Activated T-cell treated with anti-CD3 and anti-CD28 coated beads, Interleukin-2, amount 50 U/mL, for 4 hours (primary cell): ENCODE measurements around the gene KIF16B. TPM values are rescaled to one million over a fixed set of nuclear protein-coding genes. Genes with fewer than 3 reads are reported as not detected.
"Not testable (repeated sequence)": the region's sequence is repeated elsewhere in the genome, so short reads cannot be mapped to it uniquely, and the experiment has no call there.

ENCODE experiments used
- ATAC-seq, 2 donors: fragments of 200-7000 bp; cut with Tn5 transposase; one replicate each; pipeline ENCODE4 v1.10.0; 2021
- DNase-seq: peaks from one replicate; pipeline ENCODE4 v3.0.0-alpha.2; 2020
- H3K27me3 Mint-ChIP-seq: one replicate; pipeline ENCODE4 v1.8.0; 2021; ENCODE audit warnings: low read depth, mixed read lengths
- H3K36me3 Mint-ChIP-seq: one replicate; pipeline ENCODE4 v1.8.0; 2022; ENCODE audit warnings: mixed read lengths; ENCODE audit not compliant: insufficient read depth
- H3K4me1 Mint-ChIP-seq: one replicate; pipeline ENCODE4 v1.8.0; 2021; ENCODE audit warnings: low read depth, mixed read lengths
- H3K4me3 Mint-ChIP-seq: one replicate; pipeline ENCODE4 v1.8.0; 2021; ENCODE audit warnings: mild to moderate bottlenecking, moderate library complexity, mixed read lengths
- H3K9me3 Mint-ChIP-seq: one replicate; pipeline ENCODE4 v1.8.0; 2021; ENCODE audit warnings: mixed read lengths
- total RNA-seq, 3 donors: library from RNA; stranded (reverse); gene quantifications; one replicate each; pipeline ENCODE4 v1.2.1, GENCODE V29; 2021

KIF16B gene
- total RNA-seq, 3 donors from 2014 or later, result 3.7 to 6.4 (median 4.8) TPM

DNA sequence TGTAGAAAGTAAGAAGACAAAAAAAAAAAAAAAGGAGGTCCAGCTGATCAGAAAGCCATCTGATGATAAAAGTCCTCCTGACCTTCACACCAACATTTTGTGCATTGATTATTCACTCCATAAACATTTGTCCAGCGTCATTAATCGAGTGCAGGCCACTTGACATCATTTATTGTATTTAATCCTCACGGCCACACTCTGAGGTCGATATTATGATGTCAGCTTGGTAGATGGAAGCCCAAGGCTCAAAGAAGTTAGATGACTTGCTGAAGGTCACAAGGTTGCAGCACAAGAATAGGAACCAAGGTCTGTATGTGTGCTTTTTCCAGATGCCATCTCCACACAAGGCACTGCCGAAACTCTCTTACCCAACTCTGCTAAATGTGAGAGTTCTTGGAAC is 328.4 kb downstream of the KIF16B start:
- H3K36me3 Mint-ChIP-seq, result no peaks in the 10 kb centered on the region
- DNase-seq (no peak), ATAC-seq (no peak)
- H3K4me1 Mint-ChIP-seq, result no peaks in the 10 kb centered on the region
- H3K27me3 Mint-ChIP-seq, result peaks cover 4% of the 10 kb centered on the region
- peaks cover 5% of the 10 kb centered on the region for H3K9me3 Mint-ChIP-seq
- no peak overlapping the region for H3K4me3 Mint-ChIP-seq

DNA sequence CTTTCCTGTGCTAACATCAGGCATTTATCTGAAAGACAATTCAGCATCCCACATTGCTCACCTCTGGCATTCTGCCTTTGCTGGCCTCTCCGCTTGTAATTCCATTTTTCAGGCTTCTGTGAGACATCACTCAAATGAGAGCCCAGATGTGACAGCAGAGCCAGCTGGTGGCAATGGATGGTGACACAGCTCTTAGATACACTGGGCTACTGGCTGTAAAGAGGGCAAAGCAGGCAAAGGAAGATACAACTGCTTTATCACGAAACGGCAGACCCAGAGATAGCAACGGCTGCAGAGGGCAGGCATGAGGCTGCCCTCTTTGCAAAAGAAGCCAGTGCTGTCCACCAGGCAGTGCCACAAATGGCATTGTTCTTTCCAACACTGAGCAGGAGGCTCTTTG is 329.8 kb downstream of the KIF16B start:
- H3K27me3 Mint-ChIP-seq, result peaks cover 4% of the 10 kb centered on the region
- H3K4me3 Mint-ChIP-seq, result no peak overlapping the region
- ATAC-seq (no peak), DNase-seq (no peak)
- H3K9me3 Mint-ChIP-seq, result peaks cover 4% of the 10 kb centered on the region
- H3K36me3 Mint-ChIP-seq, result no peaks in the 10 kb centered on the region
- no peaks in the 10 kb centered on the region for H3K4me1 Mint-ChIP-seq

DNA sequence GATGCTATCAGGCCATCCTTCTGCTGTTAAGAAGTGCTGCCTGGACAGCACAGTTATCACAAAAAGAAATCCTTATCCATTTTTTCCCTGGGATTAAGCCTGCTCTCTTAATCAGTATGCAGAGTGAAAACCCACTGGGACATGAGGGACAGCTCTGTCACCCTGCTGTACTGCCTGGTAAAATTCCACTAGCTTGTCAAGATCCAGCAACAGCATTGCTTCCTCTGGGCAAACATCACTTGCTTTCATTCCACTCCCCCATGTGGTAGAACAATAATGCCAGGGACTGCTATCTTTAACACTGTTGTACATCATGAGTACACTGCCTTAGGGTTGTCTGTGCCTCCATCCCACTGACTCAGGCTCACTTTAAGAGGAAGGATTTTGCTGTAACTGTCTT is 331.3 kb downstream of the KIF16B start:
- ATAC-seq, result no peak
- H3K9me3 Mint-ChIP-seq, result peaks cover 7% of the 10 kb centered on the region

DNA sequence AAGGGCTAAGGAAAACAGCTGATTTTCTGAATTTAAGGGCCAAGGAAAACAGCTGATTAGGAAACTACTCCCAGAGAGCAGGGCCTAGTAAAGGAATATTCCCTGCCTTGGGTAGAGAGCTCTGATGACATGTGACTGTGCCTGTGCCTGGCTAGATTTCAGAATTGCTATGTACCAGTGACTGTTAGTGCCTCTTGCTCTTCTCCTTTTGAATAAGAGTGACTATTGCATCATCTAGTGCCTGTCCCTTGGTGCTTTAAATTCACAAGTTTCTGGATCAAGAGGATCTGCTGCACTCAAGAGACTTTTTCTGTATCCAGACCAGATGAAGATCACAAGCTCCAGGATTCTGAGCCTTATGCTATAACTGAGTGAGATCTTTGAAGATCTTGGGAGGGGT is 332.9 kb downstream of the KIF16B start:
- ATAC-seq (no peak), DNase-seq (no peak)
- H3K27me3 Mint-ChIP-seq, result no peaks in the 10 kb centered on the region
- H3K9me3 Mint-ChIP-seq, result peaks cover 7% of the 10 kb centered on the region
- H3K36me3 Mint-ChIP-seq, result no peaks in the 10 kb centered on the region
- H3K4me1 Mint-ChIP-seq, result no peaks in the 10 kb centered on the region
- no peak overlapping the region for H3K4me3 Mint-ChIP-seq

More for the DNA sequence above, 331.3 kb downstream of the KIF16B start:
- Mint-ChIP-seq H3K27me3 (peaks cover 4% of the 10 kb centered on the region), H3K4me3 (no peak overlapping the region), H3K36me3 (no peaks in the 10 kb centered on the region), H3K4me1 (no peaks in the 10 kb centered on the region)
- no peak for DNase-seq

- DNase-seq, result no peak
- no peak for ATAC-seq
- Mint-ChIP-seq H3K36me3 (no peaks in the 10 kb centered on the region), H3K27me3 (no peaks in the 10 kb centered on the region), H3K4me1 (no peaks in the 10 kb centered on the region), H3K9me3 (peaks cover 14% of the 10 kb centered on the region), H3K4me3 (no peak overlapping the region)
These were observed 336.5 kb downstream of the KIF16B start for GRCh38 chr20:16236589-16237241.

DNA sequence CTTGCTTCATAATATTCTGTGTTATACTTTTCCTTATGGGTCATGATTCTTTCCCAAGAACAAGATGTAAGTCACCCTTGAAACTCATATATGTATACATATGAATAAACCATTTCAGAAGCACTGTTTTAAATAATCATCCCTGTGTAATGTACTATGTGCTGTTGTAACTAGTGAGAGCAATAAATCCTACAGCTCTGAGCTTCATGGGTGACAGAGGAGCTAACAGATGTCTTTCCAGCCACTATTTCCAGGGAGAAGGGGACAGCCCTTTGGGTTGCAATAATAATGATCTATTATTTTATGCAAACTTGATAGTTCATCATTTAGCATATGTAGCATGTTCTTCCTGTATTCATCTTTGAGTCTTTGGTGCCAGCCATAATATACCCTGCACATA is 342.8 kb downstream of the KIF16B start:
- Mint-ChIP-seq H3K9me3 (peaks cover 11% of the 10 kb centered on the region), H3K27me3 (no peaks in the 10 kb centered on the region), H3K4me1 (no peaks in the 10 kb centered on the region), H3K4me3 (no peak overlapping the region), H3K36me3 (no peaks in the 10 kb centered on the region)
- DNase-seq (no peak), ATAC-seq (no peak)

DNA sequence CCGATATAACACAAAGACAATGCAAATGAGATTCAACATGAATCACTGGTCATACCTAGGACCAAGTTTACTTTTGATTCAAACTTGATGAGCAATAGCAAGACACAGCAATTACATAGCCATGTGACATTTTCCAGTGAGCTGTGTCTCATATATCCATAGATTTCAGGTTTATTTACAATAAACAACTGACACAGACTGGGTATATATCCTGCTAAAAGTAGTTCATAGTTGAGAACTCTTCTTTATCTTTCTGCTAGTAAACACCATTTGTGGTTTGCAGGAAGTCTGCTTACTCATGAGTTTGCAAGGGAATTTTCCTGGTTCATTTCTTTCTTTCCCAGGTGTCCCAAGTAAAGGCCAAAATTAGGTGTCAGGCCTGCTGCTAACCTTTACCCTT is 343.4 kb downstream of the KIF16B start:
- Mint-ChIP-seq H3K36me3 (no peaks in the 10 kb centered on the region), H3K4me3 (no peak overlapping the region), H3K27me3 (no peaks in the 10 kb centered on the region), H3K4me1 (no peaks in the 10 kb centered on the region), H3K9me3 (peaks cover 11% of the 10 kb centered on the region)
- DNase-seq (no peak), ATAC-seq (no peak)

DNA sequence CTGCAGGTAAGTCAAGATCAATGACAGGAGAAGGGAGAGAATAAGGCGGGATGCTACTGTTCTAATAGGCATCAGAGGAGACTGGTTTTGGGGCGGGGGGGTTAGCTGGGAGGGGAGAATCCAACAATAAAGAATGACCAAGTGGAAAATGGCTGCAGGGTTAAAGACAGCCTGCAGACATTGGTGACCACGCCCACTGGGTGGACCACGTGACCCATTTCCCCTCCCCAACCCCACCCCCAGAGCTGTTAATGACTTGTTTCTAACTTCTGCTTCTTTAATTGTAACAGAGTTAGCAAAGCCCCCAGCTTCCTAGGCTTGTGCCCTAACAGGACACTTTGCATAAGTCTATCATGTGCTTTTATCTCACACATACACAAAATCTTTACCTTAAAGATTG is 344.5 kb downstream of the KIF16B start:
- ATAC-seq (no peak), DNase-seq (no peak)
- no peaks in the 10 kb centered on the region for H3K4me1 Mint-ChIP-seq
- H3K9me3 Mint-ChIP-seq, result peaks cover 8% of the 10 kb centered on the region
- H3K27me3 Mint-ChIP-seq, result no peaks in the 10 kb centered on the region
- no peak overlapping the region for H3K4me3 Mint-ChIP-seq
- H3K36me3 Mint-ChIP-seq, result no peaks in the 10 kb centered on the region

GRCh38 chr20:16226961-16227360 is 346.3 kb downstream of the KIF16B start:
- not testable (repeated sequence) for DNase-seq, H3K36me3 Mint-ChIP-seq, H3K4me3 Mint-ChIP-seq, H3K9me3 Mint-ChIP-seq, ATAC-seq, H3K4me1 Mint-ChIP-seq, H3K27me3 Mint-ChIP-seq

- H3K36me3 Mint-ChIP-seq, result peaks cover 2% of the 10 kb centered on the region
- H3K9me3 Mint-ChIP-seq, result peaks cover 9% of the 10 kb centered on the region
- ATAC-seq (no peak), DNase-seq (no peak)
- no peaks in the 10 kb centered on the region for H3K4me1 Mint-ChIP-seq
- no peak overlapping the region for H3K4me3 Mint-ChIP-seq
- H3K27me3 Mint-ChIP-seq, result no peaks in the 10 kb centered on the region
These were observed 348.4 kb downstream of the KIF16B start for GRCh38 chr20:16224836-16225235.

GRCh38 chr20:16222859-16223411 is 350.3 kb downstream of the KIF16B start:
- Mint-ChIP-seq H3K4me3 (no peak overlapping the region), H3K36me3 (peaks cover 2% of the 10 kb centered on the region), H3K9me3 (peaks cover 5% of the 10 kb centered on the region), H3K4me1 (no peaks in the 10 kb centered on the region), H3K27me3 (no peaks in the 10 kb centered on the region)
- DNase-seq (no peak), ATAC-seq (no peak)

Other genes starting within 250 kb of the KIF16B start
- gene SNRPB2, start 156.6 kb upstream of the KIF16B start, total RNA-seq, result 100 to 1,000 TPM; 147 to 166 (median 158) TPM
- gene OTOR, start 174.9 kb upstream of the KIF16B start, total RNA-seq, result not detected